Sigmoid colon (tissue), 7 donors: Measurements from ENCODE around the gene EEFSEC. TPM values are rescaled to one million over a fixed set of nuclear protein-coding genes. Genes with fewer than 3 reads are reported as not detected.

ENCODE experiments used
- DNase-seq: peaks from one replicate; pipeline ENCODE4 v3.0.0-alpha.2; 2019
- H3K27ac ChIP-seq, 4 donors: fragments of 200-600 bp; sonication (generic); one replicate each; pipeline ENCODE4 v1.5.1; 2016 to 2019; ENCODE audit warnings: mild to moderate bottlenecking in 1 of 4
- H3K27me3 ChIP-seq, 3 donors: fragments of 200-600 bp; sonication (generic); one replicate each; pipeline ENCODE4 v1.5.1; 2019; ENCODE audit warnings: mild to moderate bottlenecking in 1 of 3
- H3K36me3 ChIP-seq, 4 donors: fragments of 200-600 bp; sonication (generic); one replicate each; pipeline ENCODE4 v1.5.1; 2016 to 2019
- H3K4me1 ChIP-seq, 4 donors: fragments of 200-600 bp; sonication (generic); one replicate each; pipeline ENCODE4 v1.5.1; 2017 to 2019
- H3K4me3 ChIP-seq, 4 donors: fragments of 200-600 bp; sonication (generic); one replicate each; pipeline ENCODE4 v1.5.1; 2017 to 2019; ENCODE audit warnings: mild to moderate bottlenecking in 2 of 4, moderate library complexity in 1 of 4
- H3K9me3 ChIP-seq, 4 donors: fragments of 200-600 bp in 3 of 4; sonication (generic) in 3 of 4; one replicate each; pipeline versions ENCODE4 v1.5.1 to v1.6.1; 2013 to 2019
- EP300 ChIP-seq, 4 donors: sonication (generic); formaldehyde crosslinking; IDR thresholded peaks; one replicate each; pipeline ENCODE4 v1.6.1; 2017; ENCODE audit warnings: antibody characterized with exemption in 4 of 4
- POLR2A ChIP-seq, 2 donors: fragments of 450-650 bp; IDR thresholded peaks; one replicate each; pipeline ENCODE4 v1.6.1; 2016; ENCODE audit warnings: antibody characterized with exemption in 2 of 2, mild to moderate bottlenecking in 2 of 2, moderate library complexity in 2 of 2
- POLR2AphosphoS5 ChIP-seq, 4 donors: sonication (generic); formaldehyde crosslinking; IDR thresholded peaks; one replicate each; pipeline ENCODE4 v1.6.1; 2017; ENCODE audit warnings: antibody characterized with exemption in 4 of 4
- WGBS, 2 donors: extraction: QIAGEN DNeasy Blood & Tissue Kit; methylation state at CpG; one replicate each; pipeline ENCODE4 v1.1.7; 2013; 5-methylcytosine and 5-hydroxymethylcytosine counted together
- intact Hi-C: fragments of 100-400 bp; cut with DNase I; formaldehyde crosslinking; loops from one replicate; pipeline ENCODE4 v1.15.1; 2023
- polyA plus RNA-seq, 3 donors: library from polyadenylated mRNA; stranded (reverse); fragments of 200-250 nt; gene quantifications; one replicate each; pipeline ENCODE4 v1.2.3, GENCODE V29; 2013
- total RNA-seq, 4 donors: library from RNA; depleted of rRNA; stranded (reverse); fragments of >200 nt; gene quantifications; one replicate each; pipeline ENCODE4 v1.1.0, GENCODE V29; 2016
- TF ChIP-seq, protein P1 (sequence below), 4 experiments: fragments of 450-650 bp in 3 of 4; fragments of 200-600 bp in 1 of 4; IDR thresholded peaks; one replicate each; pipeline ENCODE4 v1.5.1; 2016 to 2019; ENCODE audit warnings: antibody characterized with exemption in 4 of 4, mild to moderate bottlenecking in 3 of 4, moderate library complexity in 2 of 4
- donor health status: healthy with polysubstance abuse.
- donor health status: Bipolar disorder and iron deficiency.
- donor health status: healthy.

EEFSEC gene
- total and polyA plus RNA-seq, 7 donors: 5.3 to 16.1 (median 12.2) TPM

DNA sequence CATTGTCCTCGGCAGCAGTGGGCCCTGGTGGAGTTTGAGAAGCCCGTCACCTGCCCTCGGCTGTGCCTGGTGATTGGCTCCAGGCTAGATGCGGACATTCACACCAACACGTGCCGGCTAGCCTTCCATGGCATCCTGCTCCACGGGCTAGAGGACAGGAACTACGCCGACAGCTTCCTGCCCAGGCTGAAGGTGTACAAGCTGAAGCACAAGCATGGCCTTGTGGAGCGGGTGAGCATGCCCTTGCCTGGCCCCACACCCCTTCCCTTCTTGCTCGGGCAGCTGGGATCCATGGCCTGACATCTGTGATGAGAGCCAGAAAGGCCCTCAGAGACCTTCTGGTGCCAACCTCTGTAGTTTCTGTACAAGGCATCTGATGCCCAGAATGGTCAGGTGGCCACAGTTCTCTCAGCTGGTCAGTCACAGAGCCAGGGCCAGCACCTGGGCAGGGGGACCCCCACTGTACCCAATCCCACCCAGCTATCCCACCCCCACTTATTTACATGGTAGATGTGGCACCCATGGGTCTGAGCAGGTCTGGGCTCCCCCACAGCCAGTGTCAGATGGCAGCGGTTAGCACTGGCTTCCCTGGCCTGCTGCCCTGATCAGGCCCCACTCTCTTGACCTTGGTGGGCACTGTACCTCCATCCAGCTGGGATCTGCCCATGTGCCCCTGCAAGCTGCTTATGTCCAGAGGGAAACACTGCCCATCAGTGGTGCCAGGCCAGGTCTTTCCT is 188.5 kb downstream of the EEFSEC start:
- DNase-seq: peak; percentile 64
- H3K36me3 ChIP-seq: peaks cover 0 to 12% (median 3%) of the 10 kb centered on the region in 4 donors
- no peaks in the 10 kb centered on the region for H3K4me1 ChIP-seq
- no peaks in the 10 kb centered on the region for H3K27me3 ChIP-seq
- no peaks in the 10 kb centered on the region for H3K9me3 ChIP-seq
- WGBS, 2 donors: 97% methylated on average over 12 of the region's 12 CpGs
- no peak overlapping the region for H3K27ac ChIP-seq
- intact Hi-C loops: no loop called here
- TF ChIP-seq, protein P1, sequence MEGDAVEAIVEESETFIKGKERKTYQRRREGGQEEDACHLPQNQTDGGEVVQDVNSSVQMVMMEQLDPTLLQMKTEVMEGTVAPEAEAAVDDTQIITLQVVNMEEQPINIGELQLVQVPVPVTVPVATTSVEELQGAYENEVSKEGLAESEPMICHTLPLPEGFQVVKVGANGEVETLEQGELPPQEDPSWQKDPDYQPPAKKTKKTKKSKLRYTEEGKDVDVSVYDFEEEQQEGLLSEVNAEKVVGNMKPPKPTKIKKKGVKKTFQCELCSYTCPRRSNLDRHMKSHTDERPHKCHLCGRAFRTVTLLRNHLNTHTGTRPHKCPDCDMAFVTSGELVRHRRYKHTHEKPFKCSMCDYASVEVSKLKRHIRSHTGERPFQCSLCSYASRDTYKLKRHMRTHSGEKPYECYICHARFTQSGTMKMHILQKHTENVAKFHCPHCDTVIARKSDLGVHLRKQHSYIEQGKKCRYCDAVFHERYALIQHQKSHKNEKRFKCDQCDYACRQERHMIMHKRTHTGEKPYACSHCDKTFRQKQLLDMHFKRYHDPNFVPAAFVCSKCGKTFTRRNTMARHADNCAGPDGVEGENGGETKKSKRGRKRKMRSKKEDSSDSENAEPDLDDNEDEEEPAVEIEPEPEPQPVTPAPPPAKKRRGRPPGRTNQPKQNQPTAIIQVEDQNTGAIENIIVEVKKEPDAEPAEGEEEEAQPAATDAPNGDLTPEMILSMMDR (IDR thresholded peaks at IDR 0.05): no peak
- H3K4me3 ChIP-seq: no peak overlapping the region

DNA sequence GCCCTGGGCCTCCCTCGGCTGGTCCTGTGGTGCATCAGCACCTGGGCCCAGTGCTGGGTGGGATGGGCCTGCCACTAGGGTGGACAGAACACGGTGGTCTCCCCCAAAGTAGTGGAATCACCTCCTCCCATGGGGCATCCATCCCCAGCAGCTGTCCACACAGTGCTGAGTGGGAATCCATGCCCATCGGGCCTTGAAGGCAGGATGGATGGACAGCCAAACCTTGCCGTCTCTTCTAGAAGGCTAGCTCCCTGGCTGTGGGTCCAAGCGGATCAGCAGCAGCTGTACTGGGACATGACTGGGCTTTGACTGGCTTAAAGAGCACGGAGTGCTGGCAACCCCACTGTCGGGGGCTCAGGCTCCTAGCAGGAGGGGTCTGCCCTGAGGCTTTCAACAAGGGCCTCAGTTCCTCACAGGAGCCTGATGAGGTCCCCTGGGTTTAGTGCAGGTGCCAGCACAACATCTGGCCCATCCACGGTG is 189.5 kb downstream of the EEFSEC start:
- Histone ChIP-seq H3K36me3 (peaks cover 0 to 12% (median 3%) of the 10 kb centered on the region in 4 donors), H3K4me3 (no peak overlapping the region), H3K27ac (no peak overlapping the region), H3K27me3 (no peaks in the 10 kb centered on the region), H3K9me3 (no peaks in the 10 kb centered on the region), H3K4me1 (no peaks in the 10 kb centered on the region)
- DNase-seq: peak; percentile 56
- 96 to 97% methylated on average over 8 of the region's 8 CpGs for WGBS, 2 donors
- TF ChIP-seq POLR2AphosphoS5 (IDR thresholded peaks at IDR 0.05) (no peak), POLR2A (IDR thresholded peaks at IDR 0.05) (no peak), EP300 (IDR thresholded peaks at IDR 0.05) (no peak)
- TF ChIP-seq, protein P1 (IDR thresholded peaks at IDR 0.05): no peak
- intact Hi-C loops: no loop called here

DNA sequence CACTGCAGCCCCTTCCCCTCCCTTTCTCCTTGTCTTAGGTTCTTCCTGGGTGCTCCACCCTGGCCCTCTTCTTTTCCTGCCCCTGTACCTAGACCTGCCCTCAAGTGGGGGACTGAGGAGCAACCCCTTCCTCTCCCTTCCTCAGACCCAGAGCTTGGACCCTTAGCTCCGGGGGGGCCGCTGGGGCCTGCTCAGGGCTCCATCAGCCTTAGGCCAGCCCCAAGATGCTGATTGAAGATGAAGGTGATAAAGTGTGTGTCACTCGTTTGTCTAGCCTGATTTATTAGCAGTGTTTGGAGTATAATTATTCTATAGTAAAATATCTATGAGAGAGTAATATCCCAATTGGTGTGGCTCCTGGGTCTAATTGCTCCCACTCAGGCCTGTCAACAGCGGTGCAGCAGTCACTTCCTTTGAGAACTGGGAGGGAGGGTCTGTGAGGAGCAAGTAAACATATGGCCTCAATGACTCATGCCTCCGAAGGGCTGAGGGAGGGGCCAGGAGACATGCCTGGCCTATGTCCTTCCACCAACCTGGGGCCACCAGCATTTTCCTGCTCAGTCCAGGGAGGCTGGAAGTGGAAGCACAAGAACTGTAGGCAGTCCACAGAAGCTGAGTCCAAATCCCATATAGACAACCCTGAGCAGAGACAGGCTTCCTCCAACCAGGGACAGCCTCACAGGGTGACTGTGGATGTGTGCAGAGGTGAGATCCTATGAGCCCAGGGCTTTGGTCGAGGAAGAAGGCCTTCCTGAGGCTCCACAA is 190.2 kb downstream of the EEFSEC start:
- Histone ChIP-seq H3K4me1 (no peaks in the 10 kb centered on the region), H3K27ac (no peak overlapping the region), H3K9me3 (no peaks in the 10 kb centered on the region), H3K36me3 (peaks cover 0 to 12% (median 3%) of the 10 kb centered on the region in 4 donors), H3K27me3 (no peaks in the 10 kb centered on the region), H3K4me3 (no peak overlapping the region)
- 57 to 75% methylated on average over 6 of the region's 6 CpGs for WGBS, 2 donors
- intact Hi-C loops: no loop called here
- TF ChIP-seq POLR2A (IDR thresholded peaks at IDR 0.05) (no peak), POLR2AphosphoS5 (IDR thresholded peaks at IDR 0.05) (no peak), EP300 (IDR thresholded peaks at IDR 0.05) (no peak)
- TF ChIP-seq, protein P1 (IDR thresholded peaks at IDR 0.05): no peak
- DNase-seq: peak; percentile 40

DNA sequence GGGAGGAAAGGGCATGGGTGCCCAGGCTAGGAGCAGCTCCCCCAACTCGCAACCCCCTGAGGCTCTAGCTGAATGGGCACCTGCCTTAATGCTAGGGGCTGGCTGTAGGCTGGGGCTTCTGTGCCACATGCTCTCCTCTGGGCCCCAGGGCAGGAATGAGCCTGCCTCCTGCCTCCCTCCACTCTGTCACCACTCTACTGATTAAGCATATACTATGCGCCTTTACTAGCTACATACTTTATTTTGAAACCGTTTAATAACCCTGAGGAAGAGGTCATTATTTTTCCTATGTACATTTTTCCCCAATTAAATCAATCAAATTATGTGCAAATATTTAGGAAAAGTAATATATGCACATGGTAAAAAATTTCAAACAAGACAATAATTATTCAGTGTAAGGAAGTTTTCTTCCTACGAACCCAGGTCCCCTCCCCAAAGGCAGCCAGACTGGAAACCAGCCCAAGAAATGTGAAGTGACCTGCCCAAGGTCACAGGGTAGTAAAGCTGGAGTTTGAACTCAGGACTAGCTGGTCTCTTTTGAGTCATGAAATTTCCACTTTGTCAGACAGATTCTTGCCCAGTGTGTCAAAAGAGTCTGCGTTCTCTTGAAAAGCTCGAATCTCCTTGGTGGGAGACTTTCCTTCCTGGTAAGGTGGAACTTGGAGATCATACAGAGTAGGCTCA is 190.9 kb downstream of the EEFSEC start:
- no peaks in the 10 kb centered on the region for H3K4me1 ChIP-seq
- H3K27me3 ChIP-seq: no peaks in the 10 kb centered on the region
- 86 to 92% methylated on average over 6 of the region's 6 CpGs for WGBS, 2 donors
- TF ChIP-seq POLR2AphosphoS5 (IDR thresholded peaks at IDR 0.05) (no peak), EP300 (IDR thresholded peaks at IDR 0.05) (no peak)
- TF ChIP-seq, protein P1 (IDR thresholded peaks at IDR 0.05): no peak
- peak; percentile 36 for DNase-seq
- no peak overlapping the region for H3K4me3 ChIP-seq
- intact Hi-C loops: no loop called here
- no peak overlapping the region for H3K27ac ChIP-seq
- no peaks in the 10 kb centered on the region for H3K9me3 ChIP-seq
- peaks cover 0 to 12% (median 3%) of the 10 kb centered on the region in 4 donors for H3K36me3 ChIP-seq
